Measurements from ENCODE around the gene CDK10.

The CDK10 gene

GRCh38 chr16:89741342-89742014, 55.0 kb downstream of the CDK10 start:
- no peak for TF ChIP-seq CTCF (IDR thresholded peaks at IDR 0.05)
- no peak for TF ChIP-seq ZFX (IDR thresholded peaks at IDR 0.05; ENCODE audit: borderline replicate concordance)
- peak overlapping the region; percentile 35 for H3K27ac ChIP-seq

- H3K27ac ChIP-seq = peak overlapping the region; percentile 35
- TF ChIP-seq CTCF (IDR thresholded peaks at IDR 0.05) (no peak), ZFX (IDR thresholded peaks at IDR 0.05; ENCODE audit: borderline replicate concordance) (no peak)
Measured at GRCh38 chr16:89742948-89743347, 56.5 kb downstream of the CDK10 start.

- no peak for TF ChIP-seq CTCF (IDR thresholded peaks at IDR 0.05)
- TF ChIP-seq ZFX (IDR thresholded peaks at IDR 0.05; ENCODE audit: borderline replicate concordance) = no peak
- no peak overlapping the region for H3K27ac ChIP-seq
Measured at GRCh38 chr16:89744813-89745212, 58.3 kb downstream of the CDK10 start.
